OCI-LY7 (cell line): Measurements from ENCODE around the gene OR2V1. TPM values are rescaled to one million over a fixed set of nuclear protein-coding genes. Genes with fewer than 3 reads are reported as not detected.

Experiments used
- BruUV-seq: library from RNA; stranded (reverse); fragments of 400-500 nt; replicated peaks from 2 replicates; lab custom pipeline; 2021; lab: Mats Ljungman, UMichigan
- CTCF ChIA-PET: fragments of 300-600 bp; sonication (Branson Sonifier 250); formaldehyde crosslinking; loops from one replicate; lab custom pipeline; 2022; ENCODE audit warnings: antibody characterized with exemption; ENCODE audit not compliant: unreplicated experiment; lab: Charles Lee
- POLR2A ChIA-PET: fragments of 300-600 bp; sonication (Branson Sonifier 250); formaldehyde crosslinking; loops from one replicate; lab custom pipeline; 2022; ENCODE audit warnings: antibody characterized with exemption; lab: Charles Lee
- DNase-seq: peaks from one replicate; pipeline ENCODE4 v3.0.0-alpha.2; 2015; ENCODE audit warnings: low spot score
- H2AFZ ChIP-seq: fragments of 200-600 bp; sonication (generic), shearing (Covaris generic); 2 replicates; pipeline ENCODE4 v1.6.1; 2014; ENCODE audit warnings: mild to moderate bottlenecking, antibody characterized with exemption, low read length, moderate library complexity
- H3K27ac ChIP-seq: fragments of 200-600 bp; sonication (generic); 2 replicates; pipeline ENCODE4 v1.5.1; 2014; ENCODE audit warnings: mixed run types, low read depth, mild to moderate bottlenecking, moderate library complexity, low read length, inconsistent platforms; ENCODE audit not compliant: poor library complexity, severe bottlenecking
- H3K36me3 ChIP-seq: fragments of 200-600 bp; sonication (generic); 2 replicates; pipeline ENCODE4 v1.6.1; 2014; ENCODE audit warnings: mild to moderate bottlenecking, antibody characterized with exemption, low read length, moderate library complexity, mixed read lengths; ENCODE audit not compliant: insufficient read depth
- H3K4me1 ChIP-seq: fragments of 200-600 bp; sonication (generic); 2 replicates; pipeline ENCODE4 v1.5.1; 2014; ENCODE audit warnings: mild to moderate bottlenecking, low read length; ENCODE audit not compliant: insufficient read depth, poor library complexity, severe bottlenecking
- H3K4me2 ChIP-seq: fragments of 200-600 bp; sonication (generic); 2 replicates; pipeline ENCODE4 v1.6.1; 2014; ENCODE audit warnings: mild to moderate bottlenecking, low read length
- H3K4me3 ChIP-seq: fragments of 200-600 bp; sonication (generic); 2 replicates; pipeline ENCODE4 v1.5.1; 2014; ENCODE audit warnings: mild to moderate bottlenecking, low read depth, low read length; ENCODE audit not compliant: poor library complexity, severe bottlenecking
- H3K79me2 ChIP-seq: fragments of 200-600 bp; sonication (generic); 2 replicates; pipeline ENCODE4 v1.6.1; 2016; ENCODE audit warnings: low read depth, mild to moderate bottlenecking, low read length, moderate library complexity, mixed read lengths; ENCODE audit not compliant: insufficient read depth
- H3K9me2 ChIP-seq: fragments of 200-600 bp; sonication (generic); 2 replicates; pipeline ENCODE4 v1.6.1; 2016; ENCODE audit warnings: mild to moderate bottlenecking, low read length, mixed read lengths; ENCODE audit not compliant: insufficient read depth
- H3K9me3 ChIP-seq: fragments of 200-600 bp; sonication (generic); 2 replicates; pipeline ENCODE4 v1.6.1; 2014; ENCODE audit warnings: mild to moderate bottlenecking, mixed run types, low read length, mixed read lengths
- H4K20me1 ChIP-seq: fragments of 200-600 bp; sonication (generic); 2 replicates; pipeline ENCODE4 v1.6.1; 2014; ENCODE audit warnings: mild to moderate bottlenecking, antibody characterized with exemption, low read length, moderate library complexity, mixed read lengths; ENCODE audit not compliant: insufficient read depth
- EZH2phosphoT487 ChIP-seq: fragments of 200-600 bp; sonication (generic); IDR thresholded peaks from 2 replicates; pipeline ENCODE4 v1.6.1; 2018; ENCODE audit warnings: low read depth, borderline replicate concordance, mild to moderate bottlenecking, mixed run types, antibody characterized with exemption, low read length, moderate library complexity, mixed read lengths
- intact Hi-C: fragments of 100-400 bp; cut with micrococcal nuclease; formaldehyde crosslinking; loops from one replicate; pipeline ENCODE4 v1.10.0; 2022; ENCODE audit not compliant: unreplicated experiment
- total RNA-seq, 2 experiments: library from RNA; depleted of rRNA in 1 of 2; stranded (reverse); fragments of >200 nt in 1 of 2; shearing (Covaris generic) in 1 of 2; gene quantifications; 2 replicates each; pipeline ENCODE4 v1.2.3, GENCODE V29; 2014 to 2022
- TF ChIP-seq, protein P1 (sequence below): fragments of 200-600 bp; sonication (generic); conservative IDR thresholded peaks from 2 replicates; pipeline ENCODE4 v1.5.1; 2014; ENCODE audit warnings: mild to moderate bottlenecking, antibody characterized with exemption, low read length, moderate library complexity, mixed read lengths

OR2V1 gene
- total RNA-seq, 2 experiments from 2014 or later = not detected

DNA sequence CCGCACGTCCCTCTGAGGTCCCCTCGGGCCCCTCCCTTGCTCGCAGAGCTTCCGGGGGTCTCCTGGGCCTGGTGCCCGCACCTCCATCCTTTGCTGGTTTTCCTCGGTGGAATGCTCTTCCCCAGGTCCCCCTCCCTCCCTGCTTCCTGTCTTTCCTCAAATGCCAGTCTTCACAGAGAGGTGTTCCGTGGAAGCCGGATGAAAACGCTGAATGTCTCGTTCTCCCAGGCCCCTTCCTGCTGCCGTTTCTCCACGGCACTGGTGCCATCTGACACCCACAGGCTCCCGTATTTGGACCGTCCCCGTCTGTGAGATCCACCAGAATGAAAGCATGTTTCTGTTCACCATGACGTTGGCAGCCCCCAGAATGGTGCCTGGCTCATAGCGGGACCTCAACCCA is 4.1 kb downstream of the OR2V1 start:
- Histone ChIP-seq H3K36me3 (no peaks in the 10 kb centered on the region), H3K9me3 (no peaks in the 10 kb centered on the region), H3K9me2 (no peaks in the 10 kb centered on the region), H3K4me1 (no peaks in the 10 kb centered on the region), H3K4me3 (no peak overlapping the region), H3K4me2 (no peak overlapping the region), H4K20me1 (no peaks in the 10 kb centered on the region), H3K27ac (no peak overlapping the region), H3K79me2 (no peaks in the 10 kb centered on the region), H2AFZ (no peak overlapping the region)
- TF ChIP-seq EZH2phosphoT487 = no peak
- TF ChIP-seq, protein P1, sequence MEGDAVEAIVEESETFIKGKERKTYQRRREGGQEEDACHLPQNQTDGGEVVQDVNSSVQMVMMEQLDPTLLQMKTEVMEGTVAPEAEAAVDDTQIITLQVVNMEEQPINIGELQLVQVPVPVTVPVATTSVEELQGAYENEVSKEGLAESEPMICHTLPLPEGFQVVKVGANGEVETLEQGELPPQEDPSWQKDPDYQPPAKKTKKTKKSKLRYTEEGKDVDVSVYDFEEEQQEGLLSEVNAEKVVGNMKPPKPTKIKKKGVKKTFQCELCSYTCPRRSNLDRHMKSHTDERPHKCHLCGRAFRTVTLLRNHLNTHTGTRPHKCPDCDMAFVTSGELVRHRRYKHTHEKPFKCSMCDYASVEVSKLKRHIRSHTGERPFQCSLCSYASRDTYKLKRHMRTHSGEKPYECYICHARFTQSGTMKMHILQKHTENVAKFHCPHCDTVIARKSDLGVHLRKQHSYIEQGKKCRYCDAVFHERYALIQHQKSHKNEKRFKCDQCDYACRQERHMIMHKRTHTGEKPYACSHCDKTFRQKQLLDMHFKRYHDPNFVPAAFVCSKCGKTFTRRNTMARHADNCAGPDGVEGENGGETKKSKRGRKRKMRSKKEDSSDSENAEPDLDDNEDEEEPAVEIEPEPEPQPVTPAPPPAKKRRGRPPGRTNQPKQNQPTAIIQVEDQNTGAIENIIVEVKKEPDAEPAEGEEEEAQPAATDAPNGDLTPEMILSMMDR = no peak
- intact Hi-C loops = no loop called here
- BruUV-seq = no TSS peak
- POLR2A ChIA-PET = no interaction called here
- CTCF ChIA-PET = no interaction called here
- no peak for DNase-seq

DNA sequence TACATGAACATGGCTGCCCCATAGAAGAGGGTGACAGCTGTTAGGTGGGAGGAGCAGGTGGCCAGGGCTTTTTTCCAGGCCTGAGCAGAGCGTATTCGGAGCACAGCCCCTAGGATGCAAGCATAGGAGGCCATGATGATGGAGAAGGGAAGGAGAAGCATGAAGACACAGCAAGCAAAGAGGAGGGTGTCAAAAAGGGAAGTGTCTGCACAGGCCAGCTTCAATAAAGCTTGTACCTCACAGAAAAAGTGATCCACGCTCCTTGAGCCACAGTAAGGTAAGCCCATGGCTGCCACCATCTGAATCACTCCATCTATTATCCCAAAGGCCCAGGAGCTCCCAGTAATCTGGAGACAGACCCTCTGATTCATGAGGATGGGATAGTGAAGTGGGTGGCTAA is 6.4 kb downstream of the OR2V1 start:
- Histone ChIP-seq H3K27ac (no peak overlapping the region), H3K36me3 (no peaks in the 10 kb centered on the region), H3K4me3 (no peak overlapping the region), H3K4me1 (no peaks in the 10 kb centered on the region), H3K4me2 (no peak overlapping the region), H3K9me2 (no peaks in the 10 kb centered on the region), H3K9me3 (no peaks in the 10 kb centered on the region), H2AFZ (no peak overlapping the region), H3K79me2 (no peaks in the 10 kb centered on the region), H4K20me1 (no peaks in the 10 kb centered on the region)
- intact Hi-C loops = no loop called here
- CTCF ChIA-PET = no interaction called here
- DNase-seq = no peak
- POLR2A ChIA-PET = no interaction called here
- TF ChIP-seq, protein P1 = no peak
- no peak for TF ChIP-seq EZH2phosphoT487
- no TSS peak for BruUV-seq

DNA sequence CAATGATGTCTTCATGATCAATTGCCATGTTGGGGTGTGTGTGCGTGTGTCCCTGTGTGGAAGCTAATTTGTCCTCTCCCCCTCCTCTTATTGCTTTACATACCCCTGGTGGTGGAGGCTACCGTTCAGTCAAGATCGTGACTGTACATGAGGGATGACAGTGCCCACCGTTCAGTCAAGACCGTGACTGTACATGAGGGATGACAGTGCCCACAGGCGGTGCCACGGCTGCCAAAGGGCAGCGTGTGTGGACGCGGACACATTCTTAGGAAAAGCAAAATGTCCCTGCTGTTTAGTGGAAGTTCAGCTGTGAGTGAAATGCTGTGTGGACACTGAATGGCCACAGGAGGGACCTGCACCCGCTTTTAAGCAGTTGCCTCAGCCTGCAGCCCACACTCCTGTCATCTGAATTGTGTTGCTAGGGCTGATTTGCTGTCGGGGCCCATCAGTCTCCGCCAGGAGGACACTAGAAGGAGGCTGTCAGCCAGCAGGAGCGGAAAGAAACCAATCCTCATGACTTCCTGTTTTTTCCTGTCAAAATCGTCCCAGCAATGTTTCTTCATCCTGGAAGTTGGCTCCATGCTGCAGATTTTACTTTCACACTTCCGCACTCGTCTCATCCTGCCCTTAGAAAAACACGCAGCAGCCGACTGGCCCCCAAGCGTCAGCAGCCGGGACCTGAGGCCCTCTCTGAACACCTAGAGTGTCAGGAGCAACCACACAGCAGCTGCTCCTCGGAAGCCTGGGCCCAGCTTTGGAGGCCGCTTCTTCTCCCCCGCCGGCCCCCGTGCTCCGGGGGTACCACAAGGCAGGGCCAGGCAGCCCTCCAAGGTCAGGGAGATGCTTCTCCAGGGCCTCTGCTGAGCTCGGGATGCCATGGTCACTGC is 9.1 kb downstream of the OR2V1 start:
- POLR2A ChIA-PET = no interaction called here
- CTCF ChIA-PET = no interaction called here
- no peaks in the 10 kb centered on the region for H3K9me2 ChIP-seq
- H3K27ac ChIP-seq = no peak overlapping the region
- H3K4me3 ChIP-seq = no peak overlapping the region
- H3K4me1 ChIP-seq = no peaks in the 10 kb centered on the region
- H4K20me1 ChIP-seq = no peaks in the 10 kb centered on the region
- TF ChIP-seq, protein P1 = no peak
- TF ChIP-seq EZH2phosphoT487 = no peak
- H3K36me3 ChIP-seq = no peaks in the 10 kb centered on the region
- intact Hi-C loops = no loop called here
- no peak overlapping the region for H3K4me2 ChIP-seq
- H3K79me2 ChIP-seq = no peaks in the 10 kb centered on the region
- H2AFZ ChIP-seq = no peak overlapping the region
- no peaks in the 10 kb centered on the region for H3K9me3 ChIP-seq
- no TSS peak for BruUV-seq
- no peak for DNase-seq
